ENCODE data around the gene TMEM128. TPM values are rescaled to one million over a fixed set of nuclear protein-coding genes. Genes with fewer than 3 reads are reported as not detected.
A peak's percentile ranks its signal among the peaks of the same experiment; 100 is the strongest.
"Not testable (repeated sequence)": the region's sequence is repeated elsewhere in the genome, so short reads cannot be mapped to it uniquely, and the experiment has no call there.

Gene TMEM128
- polyA plus RNA-seq, 6 donors from 2014 or later, result 23.2 to 44.8 (median 36.6) TPM

DNA sequence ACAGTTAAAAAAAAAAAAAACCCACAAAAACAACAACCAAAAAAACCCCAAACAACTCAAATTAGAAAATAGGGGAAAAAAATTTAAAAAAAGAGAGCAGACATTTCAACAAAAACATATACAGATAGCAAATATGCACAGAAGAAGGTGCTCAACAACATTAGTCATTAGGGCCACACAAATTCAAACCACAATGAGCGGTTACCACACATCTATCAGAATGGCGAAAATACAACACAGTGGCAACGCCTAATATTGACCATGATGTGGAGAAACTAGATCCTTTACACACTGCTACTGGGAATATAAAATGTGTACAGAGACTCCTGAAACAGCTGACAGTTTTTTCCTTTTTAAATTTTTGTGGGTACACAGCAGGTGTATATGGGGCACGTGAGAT, 22.5 kb upstream of the TMEM128 start:
- no peak overlapping the region for H3K27ac Mint-ChIP-seq

DNA sequence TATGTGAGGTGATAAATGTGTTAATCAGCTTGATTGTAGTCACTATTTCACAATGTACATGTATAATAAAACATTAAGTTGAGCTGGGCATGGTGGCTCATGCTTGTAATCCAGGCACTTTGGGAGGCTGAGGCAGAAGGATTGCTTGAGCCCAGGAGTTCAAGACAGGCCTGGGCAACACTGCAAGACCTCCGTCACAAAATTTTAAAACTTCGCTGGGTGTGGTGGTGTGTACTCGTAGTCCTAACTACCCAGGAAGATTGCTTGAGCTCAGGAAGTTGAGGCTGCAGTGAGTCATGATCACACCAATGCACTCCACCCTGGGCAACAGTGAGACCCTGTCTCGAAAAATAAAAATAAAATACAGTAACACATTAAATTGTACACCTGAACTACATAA, 21.8 kb upstream of the TMEM128 start:
- H3K9me3 Mint-ChIP-seq, result no peaks in the 10 kb centered on the region
- no peaks in the 10 kb centered on the region for H3K4me1 Mint-ChIP-seq
- H3K27me3 Mint-ChIP-seq, result no peaks in the 10 kb centered on the region
- H3K4me3 Mint-ChIP-seq, result no peak overlapping the region
- peaks cover 20 to 27% of the 10 kb centered on the region in 2 donors for H3K36me3 Mint-ChIP-seq
- DNase-seq (no peak), ATAC-seq (ENCODE audit: low read depth in 2 of 2) (no peak)
- no peak overlapping the region for H3K27ac Mint-ChIP-seq

More for the DNA sequence above, 22.5 kb upstream of the TMEM128 start:
- Mint-ChIP-seq H3K27me3 (no peaks in the 10 kb centered on the region), H3K4me3 (no peak overlapping the region), H3K36me3 (peaks cover 20 to 29% of the 10 kb centered on the region in 2 donors), H3K4me1 (no peaks in the 10 kb centered on the region), H3K9me3 (no peaks in the 10 kb centered on the region)
- no peak for DNase-seq
- ATAC-seq (ENCODE audit: low read depth in 2 of 2), result no peak

DNA sequence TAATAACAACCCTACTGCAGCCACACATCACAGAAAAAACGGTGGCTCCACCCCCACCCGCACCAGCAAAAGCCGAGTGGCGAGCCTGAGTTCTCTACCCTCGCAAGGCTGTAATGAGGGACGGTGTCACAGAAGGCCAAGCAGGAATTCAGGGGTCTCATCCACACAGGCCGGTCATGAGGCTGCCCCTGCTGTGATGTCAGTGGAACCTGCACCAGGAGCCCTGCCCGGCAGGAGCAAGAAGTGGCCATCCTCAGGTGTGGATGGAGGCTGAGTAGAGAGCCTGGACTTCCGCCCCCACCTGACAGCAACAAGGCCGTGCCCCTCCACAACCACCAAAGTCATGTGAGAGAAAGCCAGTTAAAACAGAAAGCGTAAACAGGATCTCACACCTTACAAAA, 21.3 kb upstream of the TMEM128 start:
- Mint-ChIP-seq H3K4me3 (no peak overlapping the region), H3K27me3 (no peaks in the 10 kb centered on the region), H3K9me3 (no peaks in the 10 kb centered on the region), H3K27ac (peak overlapping the region in 1 of 6 donors; percentile 78), H3K36me3 (peaks cover 14 to 21% of the 10 kb centered on the region in 2 donors), H3K4me1 (no peaks in the 10 kb centered on the region)
- DNase-seq, result no peak
- ATAC-seq (ENCODE audit: low read depth in 2 of 2), result no peak

DNA sequence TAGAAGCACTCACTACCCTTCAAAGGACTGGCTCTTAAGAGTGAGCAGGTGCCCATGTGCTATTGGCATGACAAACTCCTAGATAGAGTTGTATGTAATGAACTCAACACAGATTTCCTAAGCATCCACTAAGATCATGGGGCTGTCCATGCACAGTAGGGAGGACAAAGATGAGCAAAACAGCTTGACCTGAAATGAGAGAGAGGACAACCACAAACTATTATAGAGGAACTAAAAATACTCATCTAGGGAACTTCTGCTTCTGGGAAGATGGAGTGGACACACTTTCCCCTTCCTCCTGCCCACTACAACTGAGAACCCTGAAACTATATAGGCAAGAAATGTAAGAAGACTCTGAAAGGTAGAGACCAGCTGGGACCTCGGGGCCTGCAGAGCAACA, 20.8 kb upstream of the TMEM128 start:
- H3K27me3 Mint-ChIP-seq, result no peaks in the 10 kb centered on the region
- no peaks in the 10 kb centered on the region for H3K9me3 Mint-ChIP-seq
- H3K4me1 Mint-ChIP-seq, result no peaks in the 10 kb centered on the region
- H3K4me3 Mint-ChIP-seq, result no peak overlapping the region
- ATAC-seq (ENCODE audit: low read depth in 2 of 2), result no peak
- H3K27ac Mint-ChIP-seq, result no peak overlapping the region
- DNase-seq, result no peak
- H3K36me3 Mint-ChIP-seq, result peaks cover 9 to 19% of the 10 kb centered on the region in 2 donors

DNA sequence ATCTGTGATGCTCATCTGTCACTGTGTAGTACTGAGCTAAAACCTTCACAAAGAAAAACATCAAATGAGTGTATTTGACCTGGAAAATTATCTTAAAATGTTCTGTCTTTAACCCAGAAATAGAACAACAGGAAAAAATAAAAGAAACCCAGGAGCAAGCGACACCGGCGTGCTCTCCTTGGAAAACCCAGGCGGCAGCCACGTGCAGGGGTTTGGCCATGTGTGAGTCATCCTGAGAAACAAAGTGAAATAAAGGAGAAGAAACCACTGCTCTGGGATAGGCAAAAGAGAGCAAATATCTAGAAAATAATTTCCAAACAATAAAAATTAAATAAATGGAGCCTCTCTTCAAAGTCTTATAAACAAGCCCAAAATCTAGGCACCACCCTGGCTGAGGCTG, 20.0 kb upstream of the TMEM128 start:
- Mint-ChIP-seq H3K4me1 (no peaks in the 10 kb centered on the region), H3K27me3 (no peaks in the 10 kb centered on the region), H3K9me3 (no peaks in the 10 kb centered on the region), H3K27ac (no peak overlapping the region), H3K36me3 (peaks cover 9 to 19% of the 10 kb centered on the region in 2 donors), H3K4me3 (no peak overlapping the region)
- ATAC-seq (ENCODE audit: low read depth in 2 of 2) (no peak), DNase-seq (no peak)

DNA sequence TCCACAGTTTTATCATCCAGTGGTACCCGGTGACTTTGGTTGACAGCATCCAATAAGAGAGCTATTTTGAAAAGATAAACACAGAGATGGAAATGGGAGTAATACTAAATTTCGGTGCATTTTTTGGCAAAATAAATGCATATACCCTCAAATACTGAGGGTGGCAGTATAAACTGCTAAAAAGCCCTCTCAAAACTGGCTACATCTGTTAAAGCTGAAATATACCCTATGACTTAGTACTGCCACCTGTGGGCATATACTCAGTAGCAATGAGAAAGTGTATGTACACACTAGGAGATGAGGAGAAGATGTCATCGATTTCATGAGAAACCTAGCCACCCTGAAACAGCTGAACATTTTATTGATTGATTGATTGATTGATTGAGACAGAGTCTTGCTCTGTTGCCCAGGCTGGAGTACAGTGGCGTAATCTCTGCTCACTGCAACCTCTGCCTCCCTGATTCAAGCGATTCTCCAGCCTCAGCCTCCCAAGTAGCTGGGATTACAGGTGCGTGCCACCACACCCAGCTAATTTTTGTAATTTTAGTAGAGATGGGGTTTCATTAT, 12.2 kb upstream of the TMEM128 start:
- DNase-seq (peak; percentile 18), ATAC-seq (ENCODE audit: low read depth in 2 of 2) (peak; percentile 74 to 85)
- Mint-ChIP-seq H3K36me3 (no peaks in the 10 kb centered on the region), H3K27ac (no peak overlapping the region), H3K27me3 (peaks cover 0 to 10% (median 3%) of the 10 kb centered on the region in 3 donors), H3K4me1 (no peaks in the 10 kb centered on the region), H3K9me3 (peaks cover 0 to 3% (median 0%) of the 10 kb centered on the region in 7 donors), H3K4me3 (no peak overlapping the region)

GRCh38 chr4:4259484-4260100, 11.6 kb upstream of the TMEM128 start:
- Mint-ChIP-seq H3K4me3 (no peak overlapping the region), H3K27me3 (peaks cover 0 to 15% (median 10%) of the 10 kb centered on the region in 3 donors), H3K4me1 (no peaks in the 10 kb centered on the region), H3K27ac (no peak overlapping the region), H3K9me3 (peaks cover 0 to 3% (median 0%) of the 10 kb centered on the region in 7 donors), H3K36me3 (no peaks in the 10 kb centered on the region)
- no peak for DNase-seq
- ATAC-seq (ENCODE audit: low read depth in 2 of 2), result no peak

GRCh38 chr4:4257705-4258104, 9.7 kb upstream of the TMEM128 start:
- H3K36me3 Mint-ChIP-seq; H3K27ac Mint-ChIP-seq; H3K4me1 Mint-ChIP-seq; H3K4me3 Mint-ChIP-seq; ATAC-seq (ENCODE audit: low read depth in 2 of 2); DNase-seq; H3K9me3 Mint-ChIP-seq: not testable (repeated sequence)
- H3K27me3 Mint-ChIP-seq, result peaks cover 10 to 28% (median 24%) of the 10 kb centered on the region in 3 donors

- peaks cover 0 to 1% (median 0%) of the 10 kb centered on the region in 3 donors for H3K4me1 Mint-ChIP-seq
- peaks cover 0 to 3% (median 0%) of the 10 kb centered on the region in 7 donors for H3K9me3 Mint-ChIP-seq
- ATAC-seq (ENCODE audit: low read depth in 2 of 2) (peak in 1 of 2 donors; percentile 32), DNase-seq (no peak)
- peaks cover 13 to 28% (median 24%) of the 10 kb centered on the region in 3 donors for H3K27me3 Mint-ChIP-seq
- no peak overlapping the region for H3K27ac Mint-ChIP-seq
- no peak overlapping the region for H3K4me3 Mint-ChIP-seq
- no peaks in the 10 kb centered on the region for H3K36me3 Mint-ChIP-seq
Measured at GRCh38 chr4:4256799-4257198, 8.8 kb upstream of the TMEM128 start.

DNA sequence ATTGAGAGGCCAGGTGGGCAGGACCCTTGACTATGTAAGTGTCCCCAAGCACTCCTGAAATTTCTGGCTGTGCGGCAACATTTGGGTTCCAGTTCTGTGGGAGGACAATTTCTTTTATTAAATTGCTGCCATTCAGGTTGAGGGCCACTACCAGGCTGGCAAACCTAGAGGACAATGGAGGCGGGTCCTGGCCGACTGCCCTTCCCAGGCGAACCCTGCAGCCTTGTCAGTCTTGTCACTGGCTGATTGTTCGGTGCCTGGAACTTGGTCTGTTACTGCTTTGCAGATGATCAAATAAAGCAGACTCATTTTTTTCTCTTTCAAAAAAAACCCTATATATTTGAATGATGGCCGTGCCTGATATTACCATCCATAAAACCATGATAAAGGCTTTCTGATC, 6.6 kb upstream of the TMEM128 start:
- H3K9me3 Mint-ChIP-seq, result peaks cover 0 to 3% (median 0%) of the 10 kb centered on the region in 7 donors
- H3K27me3 Mint-ChIP-seq, result peaks cover 13 to 28% (median 24%) of the 10 kb centered on the region in 3 donors
- H3K36me3 Mint-ChIP-seq, result no peaks in the 10 kb centered on the region
- H3K4me3 Mint-ChIP-seq, result no peak overlapping the region
- no peak for DNase-seq
- ATAC-seq (ENCODE audit: low read depth in 2 of 2), result no peak
- no peak overlapping the region for H3K27ac Mint-ChIP-seq
- peaks cover 0 to 1% (median 0%) of the 10 kb centered on the region in 3 donors for H3K4me1 Mint-ChIP-seq

DNA sequence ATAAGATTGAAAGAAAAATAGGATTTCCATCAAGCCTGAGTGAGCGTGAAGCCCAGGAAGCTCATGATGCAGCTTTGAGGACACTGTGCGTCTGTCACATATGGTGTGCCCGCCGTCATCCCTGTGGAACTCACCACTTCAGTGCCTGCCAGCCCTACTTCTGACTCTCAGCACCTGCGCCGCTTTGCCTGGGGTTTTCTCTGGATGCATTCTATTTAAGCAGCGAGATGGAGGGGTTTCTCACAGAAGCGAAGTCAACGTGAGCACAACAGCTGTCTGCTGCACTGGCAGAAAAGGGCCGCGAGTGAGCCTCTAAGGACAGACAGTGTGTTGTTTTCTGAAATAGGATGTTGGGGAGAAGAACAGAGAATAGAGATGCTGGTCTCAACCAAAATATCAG, 6.2 kb upstream of the TMEM128 start:
- DNase-seq (no peak), ATAC-seq (ENCODE audit: low read depth in 2 of 2) (no peak)
- Mint-ChIP-seq H3K9me3 (peaks cover 0 to 3% (median 0%) of the 10 kb centered on the region in 7 donors), H3K27ac (no peak overlapping the region), H3K4me3 (peak overlapping the region in 1 of 8 donors; percentile 70), H3K4me1 (peaks cover 0 to 1% (median under 1%) of the 10 kb centered on the region in 3 donors), H3K36me3 (no peaks in the 10 kb centered on the region), H3K27me3 (peaks cover 13 to 28% (median 24%) of the 10 kb centered on the region in 3 donors)

- peaks cover 9 to 11% of the 10 kb centered on the region in 2 donors for H3K36me3 Mint-ChIP-seq
- no peak for ATAC-seq (ENCODE audit: low read depth in 2 of 2)
- no peak for DNase-seq
- H3K27ac Mint-ChIP-seq, result peak overlapping the region in 2 of 6 donors; percentile 82 to 97
- H3K4me3 Mint-ChIP-seq, result peak overlapping the region; percentile 10 to 99 (median 46)
- H3K27me3 Mint-ChIP-seq, result peaks cover 13 to 16% (median 14%) of the 10 kb centered on the region in 3 donors
- H3K4me1 Mint-ChIP-seq, result peaks cover 21 to 33% (median 28%) of the 10 kb centered on the region in 3 donors
- H3K9me3 Mint-ChIP-seq, result peaks cover 0 to 2% (median 0%) of the 10 kb centered on the region in 7 donors
Measured at GRCh38 chr4:4249866-4250265, 1.8 kb upstream of the TMEM128 start.

DNA sequence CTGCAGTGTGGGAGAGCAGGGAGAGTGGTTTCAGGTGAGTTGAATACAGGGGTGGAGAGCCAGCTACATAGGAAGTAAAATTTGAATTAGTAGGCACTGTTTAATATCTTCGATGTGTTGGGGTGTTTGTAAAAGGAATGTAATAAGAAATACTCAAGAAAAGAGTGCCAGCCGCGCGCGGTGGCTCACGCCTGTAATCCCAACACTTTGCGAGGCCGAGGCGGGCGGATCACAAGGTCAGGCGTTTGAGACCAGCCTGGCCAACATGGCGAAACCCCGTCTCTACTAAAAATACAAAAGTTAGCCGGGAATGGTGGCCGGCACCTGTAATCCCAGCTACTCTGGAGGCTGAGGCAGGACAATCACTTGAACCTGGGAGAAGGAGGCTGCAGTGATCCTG, 1.3 kb upstream of the TMEM128 start:
- peaks cover 11 to 12% of the 10 kb centered on the region in 2 donors for H3K36me3 Mint-ChIP-seq
- peak overlapping the region in 6 of 8 donors; percentile 31 to 99 (median 97) for H3K4me3 Mint-ChIP-seq
- not testable (repeated sequence) for ATAC-seq (ENCODE audit: low read depth in 2 of 2)

DNA sequence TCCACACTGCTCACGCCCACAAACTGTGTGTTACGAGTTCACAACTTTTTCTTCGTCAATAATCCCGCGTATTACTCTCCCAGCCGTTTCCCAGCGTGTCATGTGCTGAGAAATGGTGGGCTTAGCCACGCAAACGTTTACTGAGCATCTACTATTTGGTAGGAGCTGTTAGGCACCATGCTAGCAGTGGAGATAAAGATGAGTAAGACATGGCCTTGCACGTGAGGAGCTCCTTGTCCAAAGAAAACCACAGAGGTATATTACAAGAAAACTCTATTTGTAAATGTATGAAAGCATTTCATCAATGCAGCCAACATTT, 821 bp upstream of the TMEM128 start:
- Mint-ChIP-seq H3K36me3 (peaks cover 12% of the 10 kb centered on the region in 2 donors), H3K27me3 (peaks cover 6 to 13% (median 6%) of the 10 kb centered on the region in 3 donors), H3K9me3 (peaks cover 0 to 2% (median 0%) of the 10 kb centered on the region in 7 donors), H3K4me1 (peaks cover 22 to 38% (median 28%) of the 10 kb centered on the region in 3 donors), H3K27ac (peak overlapping the region; percentile 96 to 99 (median 98)), H3K4me3 (peak overlapping the region; percentile 93 to 99 (median 98))
- DNase-seq (no peak), ATAC-seq (ENCODE audit: low read depth in 2 of 2) (no peak)

More for the DNA sequence above, 1.3 kb upstream of the TMEM128 start:
- Mint-ChIP-seq H3K4me1 (peaks cover 22 to 35% (median 28%) of the 10 kb centered on the region in 3 donors), H3K27me3 (peaks cover 11 to 13% (median 11%) of the 10 kb centered on the region in 3 donors), H3K27ac (peak overlapping the region in 2 of 6 donors; percentile 57 to 97)
- H3K9me3 Mint-ChIP-seq, DNase-seq: not testable (repeated sequence)
